ENCODE measurements around the gene TNS4. TPM values are rescaled to one million over a fixed set of nuclear protein-coding genes. Genes with fewer than 3 reads are reported as not detected.

The TNS4 gene
- total and polyA plus RNA-seq, 2 of the 4 experiments (the other 2 are of a cell fraction): not detected

- Histone ChIP-seq H3K4me1 (ENCODE audit: control insufficient read depth, insufficient read depth, low read length) (peaks cover 29% of the 10 kb centered on the region), H4K8ac (ENCODE audit: low read depth in 2 of 2, low read length in 2 of 2) (peak overlapping the region; percentile 3 to 62), H3K36me3 (ENCODE audit: control insufficient read depth, insufficient read depth, low read length) (no peaks in the 10 kb centered on the region), H4K91ac (ENCODE audit: insufficient read depth, low read depth, low read length) (peak overlapping the region; percentile 48), H3K56ac (ENCODE audit: extremely low read depth, insufficient read depth, low read length) (no peak overlapping the region), H3K27ac (ENCODE audit: insufficient read depth, low read length) (no peak overlapping the region), H3K4me2 (ENCODE audit: low read depth, low read length) (no peak overlapping the region), H2AK9ac (replicated peaks; ENCODE audit: low read depth, low read length, poor library complexity) (peak overlapping the region; percentile 86), H3K4ac (ENCODE audit: low read depth, low read length) (peak overlapping the region; percentile 81), H3K9me1 (ENCODE audit: insufficient read depth, low read length) (peaks cover 28% of the 10 kb centered on the region), H3K27me3 (ENCODE audit: control insufficient read depth, insufficient read depth, low read length) (no peaks in the 10 kb centered on the region), H3K4me3 (ENCODE audit: insufficient read depth, low read depth, low read length) (no peak overlapping the region), H2BK120ac (ENCODE audit: low read depth, low read length) (peak overlapping the region; percentile 79), H2AFZ (replicated peaks; ENCODE audit: low read length, poor library complexity) (no peak overlapping the region), H2AK5ac (ENCODE audit: low read depth, low read length) (peak overlapping the region; percentile 87), H3K79me1 (ENCODE audit: low read depth in 1 of 2, low read length in 2 of 2) (peaks cover 5 to 10% of the 10 kb centered on the region in 2 experiments; a peak in 2 of 4 replicates), H3K9me3 (ENCODE audit: control insufficient read depth, insufficient read depth, low read length) (no peaks in the 10 kb centered on the region), H3K9ac (ENCODE audit: low read depth, low read length) (no peak overlapping the region), H3K23ac (ENCODE audit: low read depth, low read length) (no peak overlapping the region), H2BK15ac (ENCODE audit: low read depth, low read length) (peak overlapping the region; percentile 52; the same call in 1 of the 3 replicates), H4K20me1 (ENCODE audit: insufficient read depth, low read length) (no peaks in the 10 kb centered on the region), H2BK5ac (ENCODE audit: low read depth, low read length, poor library complexity, severe bottlenecking) (peak overlapping the region; percentile 75), H2BK20ac (ENCODE audit: low read depth, low read length) (peak overlapping the region; percentile 35), H3K14ac (replicated peaks; ENCODE audit: low read depth, low read length) (peak overlapping the region; percentile 75; the same call in 1 of the 2 replicates), H3K18ac (ENCODE audit: low read depth, low read length) (no peak overlapping the region), H4K5ac (ENCODE audit: low read depth, low read length) (peak overlapping the region; percentile 22; the same call in 1 of the 2 replicates)
- BruUV-seq (replicated peaks): no TSS peak
- POLR2A ChIA-PET (ENCODE audit: unreplicated experiment): no interaction called here
- CTCF ChIA-PET: no interaction called here
- ATAC-seq (ENCODE audit: low read depth) (no peak), DNase-seq (no peak)
- dilution Hi-C loops (cut with HindIII; ENCODE audit: low sequenced_read_pairs, unreplicated experiment): no loop called here
- intact Hi-C loops (cut with micrococcal nuclease): no loop called here
- in situ Hi-C loops (cut with MboI; ENCODE audit: low sequenced_read_pairs): no loop called here
- 100% methylated on average over 1 of the region's 2 CpGs; no CpG with 5 or more reads in 1 of the 2 experiments for WGBS, 2 experiments (ENCODE audit: extremely low coverage in 2 of 2, insufficient read length in 1 of 2)
- TF ChIP-seq USF2 (IDR thresholded peaks at IDR 0.05; ENCODE audit: low read depth, low read length) (no peak), MXI1 (IDR thresholded peaks at IDR 0.05; ENCODE audit: borderline replicate concordance, low read depth, low read length) (no peak), POLR2A (IDR thresholded peaks at IDR 0.05; ENCODE audit: low read depth, low read length) (no peak), CHD1 (IDR thresholded peaks at IDR 0.05; ENCODE audit: low read depth, low read length) (no peak), SMC3 (IDR thresholded peaks at IDR 0.05; ENCODE audit: low read depth, low read length) (no peak), MAFK (IDR thresholded peaks at IDR 0.05; ENCODE audit: low read depth, low read length) (no peak), RCOR1 (IDR thresholded peaks at IDR 0.05; ENCODE audit: insufficient replicate concordance, low read length) (no peak), RFX5 (IDR thresholded peaks at IDR 0.05; ENCODE audit: low read depth, low read length) (no peak)
Measured at GRCh38 chr17:40517286-40517662, 15.9 kb upstream of the TNS4 start.
